ENCODE results near the gene STXBP4.

DNA sequence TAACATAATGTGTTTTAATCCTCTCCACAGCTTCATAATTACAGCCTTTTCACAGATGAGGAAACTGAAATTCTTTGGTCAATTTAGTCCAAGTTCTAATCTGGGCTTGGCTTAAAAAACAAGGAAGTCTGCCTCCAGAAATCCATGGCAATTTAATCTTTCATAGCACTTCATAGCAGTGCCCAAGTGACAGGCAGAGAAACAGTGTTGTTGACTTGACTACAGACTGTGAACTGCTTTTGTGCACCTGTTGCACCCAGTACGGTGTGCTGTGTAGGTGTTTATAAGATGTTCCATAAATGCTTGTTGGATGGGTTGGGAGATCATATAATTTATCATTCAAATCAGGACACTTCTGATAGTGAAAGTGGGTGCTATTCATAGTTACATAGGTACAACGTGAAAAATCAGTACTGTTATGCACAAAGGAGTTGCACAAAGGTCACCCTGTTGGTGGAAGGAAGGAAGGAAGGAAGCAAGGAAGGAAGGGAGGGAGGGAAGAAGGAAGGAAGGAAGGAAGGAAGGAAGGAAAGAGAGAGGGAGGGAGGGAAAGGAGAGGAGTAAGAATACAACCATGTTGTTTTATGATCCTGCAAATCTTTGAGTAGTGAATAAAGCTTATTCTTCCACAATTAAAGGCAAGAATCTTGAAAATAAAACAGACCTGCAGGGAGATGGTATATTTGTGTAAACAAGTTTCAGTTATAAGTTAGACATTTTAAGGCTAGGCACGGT, 239.7 kb downstream of the STXBP4 start:
- TF ChIP-seq, protein P1, sequence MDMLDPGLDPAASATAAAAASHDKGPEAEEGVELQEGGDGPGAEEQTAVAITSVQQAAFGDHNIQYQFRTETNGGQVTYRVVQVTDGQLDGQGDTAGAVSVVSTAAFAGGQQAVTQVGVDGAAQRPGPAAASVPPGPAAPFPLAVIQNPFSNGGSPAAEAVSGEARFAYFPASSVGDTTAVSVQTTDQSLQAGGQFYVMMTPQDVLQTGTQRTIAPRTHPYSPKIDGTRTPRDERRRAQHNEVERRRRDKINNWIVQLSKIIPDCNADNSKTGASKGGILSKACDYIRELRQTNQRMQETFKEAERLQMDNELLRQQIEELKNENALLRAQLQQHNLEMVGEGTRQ (CRISPR knock-in tag; IDR thresholded peaks at IDR 0.05) = no peak
- TF ChIP-seq, protein P2, sequence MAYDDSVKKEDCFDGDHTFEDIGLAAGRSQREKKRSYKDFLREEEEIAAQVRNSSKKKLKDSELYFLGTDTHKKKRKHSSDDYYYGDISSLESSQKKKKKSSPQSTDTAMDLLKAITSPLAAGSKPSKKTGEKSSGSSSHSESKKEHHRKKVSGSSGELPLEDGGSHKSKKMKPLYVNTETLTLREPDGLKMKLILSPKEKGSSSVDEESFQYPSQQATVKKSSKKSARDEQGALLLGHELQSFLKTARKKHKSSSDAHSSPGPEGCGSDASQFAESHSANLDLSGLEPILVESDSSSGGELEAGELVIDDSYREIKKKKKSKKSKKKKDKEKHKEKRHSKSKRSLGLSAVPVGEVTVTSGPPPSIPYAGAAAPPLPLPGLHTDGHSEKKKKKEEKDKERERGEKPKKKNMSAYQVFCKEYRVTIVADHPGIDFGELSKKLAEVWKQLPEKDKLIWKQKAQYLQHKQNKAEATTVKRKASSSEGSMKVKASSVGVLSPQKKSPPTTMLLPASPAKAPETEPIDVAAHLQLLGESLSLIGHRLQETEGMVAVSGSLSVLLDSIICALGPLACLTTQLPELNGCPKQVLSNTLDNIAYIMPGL (CRISPR knock-in tag; IDR thresholded peaks at IDR 0.05) = no peak
- TF ChIP-seq, protein P3, sequence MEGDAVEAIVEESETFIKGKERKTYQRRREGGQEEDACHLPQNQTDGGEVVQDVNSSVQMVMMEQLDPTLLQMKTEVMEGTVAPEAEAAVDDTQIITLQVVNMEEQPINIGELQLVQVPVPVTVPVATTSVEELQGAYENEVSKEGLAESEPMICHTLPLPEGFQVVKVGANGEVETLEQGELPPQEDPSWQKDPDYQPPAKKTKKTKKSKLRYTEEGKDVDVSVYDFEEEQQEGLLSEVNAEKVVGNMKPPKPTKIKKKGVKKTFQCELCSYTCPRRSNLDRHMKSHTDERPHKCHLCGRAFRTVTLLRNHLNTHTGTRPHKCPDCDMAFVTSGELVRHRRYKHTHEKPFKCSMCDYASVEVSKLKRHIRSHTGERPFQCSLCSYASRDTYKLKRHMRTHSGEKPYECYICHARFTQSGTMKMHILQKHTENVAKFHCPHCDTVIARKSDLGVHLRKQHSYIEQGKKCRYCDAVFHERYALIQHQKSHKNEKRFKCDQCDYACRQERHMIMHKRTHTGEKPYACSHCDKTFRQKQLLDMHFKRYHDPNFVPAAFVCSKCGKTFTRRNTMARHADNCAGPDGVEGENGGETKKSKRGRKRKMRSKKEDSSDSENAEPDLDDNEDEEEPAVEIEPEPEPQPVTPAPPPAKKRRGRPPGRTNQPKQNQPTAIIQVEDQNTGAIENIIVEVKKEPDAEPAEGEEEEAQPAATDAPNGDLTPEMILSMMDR (IDR thresholded peaks at IDR 0.05) = no peak
- TF ChIP-seq, protein P4, sequence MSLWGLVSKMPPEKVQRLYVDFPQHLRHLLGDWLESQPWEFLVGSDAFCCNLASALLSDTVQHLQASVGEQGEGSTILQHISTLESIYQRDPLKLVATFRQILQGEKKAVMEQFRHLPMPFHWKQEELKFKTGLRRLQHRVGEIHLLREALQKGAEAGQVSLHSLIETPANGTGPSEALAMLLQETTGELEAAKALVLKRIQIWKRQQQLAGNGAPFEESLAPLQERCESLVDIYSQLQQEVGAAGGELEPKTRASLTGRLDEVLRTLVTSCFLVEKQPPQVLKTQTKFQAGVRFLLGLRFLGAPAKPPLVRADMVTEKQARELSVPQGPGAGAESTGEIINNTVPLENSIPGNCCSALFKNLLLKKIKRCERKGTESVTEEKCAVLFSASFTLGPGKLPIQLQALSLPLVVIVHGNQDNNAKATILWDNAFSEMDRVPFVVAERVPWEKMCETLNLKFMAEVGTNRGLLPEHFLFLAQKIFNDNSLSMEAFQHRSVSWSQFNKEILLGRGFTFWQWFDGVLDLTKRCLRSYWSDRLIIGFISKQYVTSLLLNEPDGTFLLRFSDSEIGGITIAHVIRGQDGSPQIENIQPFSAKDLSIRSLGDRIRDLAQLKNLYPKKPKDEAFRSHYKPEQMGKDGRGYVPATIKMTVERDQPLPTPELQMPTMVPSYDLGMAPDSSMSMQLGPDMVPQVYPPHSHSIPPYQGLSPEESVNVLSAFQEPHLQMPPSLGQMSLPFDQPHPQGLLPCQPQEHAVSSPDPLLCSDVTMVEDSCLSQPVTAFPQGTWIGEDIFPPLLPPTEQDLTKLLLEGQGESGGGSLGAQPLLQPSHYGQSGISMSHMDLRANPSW (CRISPR knock-in tag; conservative IDR thresholded peaks at IDR 0.05; ENCODE audit: low read depth) = no peak
- TF ChIP-seq CBFB (CRISPR knock-in tag; IDR thresholded peaks at IDR 0.05; ENCODE audit: low read depth) = no peak
- TF ChIP-seq, protein P5, sequence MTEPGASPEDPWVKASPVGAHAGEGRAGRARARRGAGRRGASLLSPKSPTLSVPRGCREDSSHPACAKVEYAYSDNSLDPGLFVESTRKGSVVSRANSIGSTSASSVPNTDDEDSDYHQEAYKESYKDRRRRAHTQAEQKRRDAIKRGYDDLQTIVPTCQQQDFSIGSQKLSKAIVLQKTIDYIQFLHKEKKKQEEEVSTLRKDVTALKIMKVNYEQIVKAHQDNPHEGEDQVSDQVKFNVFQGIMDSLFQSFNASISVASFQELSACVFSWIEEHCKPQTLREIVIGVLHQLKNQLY (CRISPR knock-in tag; IDR thresholded peaks at IDR 0.05) = no peak
- no peak for TF ChIP-seq NFATC4 (CRISPR knock-in tag; IDR thresholded peaks at IDR 0.05)
- TF ChIP-seq, protein P6, sequence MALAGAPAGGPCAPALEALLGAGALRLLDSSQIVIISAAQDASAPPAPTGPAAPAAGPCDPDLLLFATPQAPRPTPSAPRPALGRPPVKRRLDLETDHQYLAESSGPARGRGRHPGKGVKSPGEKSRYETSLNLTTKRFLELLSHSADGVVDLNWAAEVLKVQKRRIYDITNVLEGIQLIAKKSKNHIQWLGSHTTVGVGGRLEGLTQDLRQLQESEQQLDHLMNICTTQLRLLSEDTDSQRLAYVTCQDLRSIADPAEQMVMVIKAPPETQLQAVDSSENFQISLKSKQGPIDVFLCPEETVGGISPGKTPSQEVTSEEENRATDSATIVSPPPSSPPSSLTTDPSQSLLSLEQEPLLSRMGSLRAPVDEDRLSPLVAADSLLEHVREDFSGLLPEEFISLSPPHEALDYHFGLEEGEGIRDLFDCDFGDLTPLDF (CRISPR knock-in tag; IDR thresholded peaks at IDR 0.05) = no peak
- TF ChIP-seq, protein P7, sequence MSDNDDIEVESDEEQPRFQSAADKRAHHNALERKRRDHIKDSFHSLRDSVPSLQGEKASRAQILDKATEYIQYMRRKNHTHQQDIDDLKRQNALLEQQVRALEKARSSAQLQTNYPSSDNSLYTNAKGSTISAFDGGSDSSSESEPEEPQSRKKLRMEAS (CRISPR knock-in tag; IDR thresholded peaks at IDR 0.05) = no peak
- TF ChIP-seq, protein P8, sequence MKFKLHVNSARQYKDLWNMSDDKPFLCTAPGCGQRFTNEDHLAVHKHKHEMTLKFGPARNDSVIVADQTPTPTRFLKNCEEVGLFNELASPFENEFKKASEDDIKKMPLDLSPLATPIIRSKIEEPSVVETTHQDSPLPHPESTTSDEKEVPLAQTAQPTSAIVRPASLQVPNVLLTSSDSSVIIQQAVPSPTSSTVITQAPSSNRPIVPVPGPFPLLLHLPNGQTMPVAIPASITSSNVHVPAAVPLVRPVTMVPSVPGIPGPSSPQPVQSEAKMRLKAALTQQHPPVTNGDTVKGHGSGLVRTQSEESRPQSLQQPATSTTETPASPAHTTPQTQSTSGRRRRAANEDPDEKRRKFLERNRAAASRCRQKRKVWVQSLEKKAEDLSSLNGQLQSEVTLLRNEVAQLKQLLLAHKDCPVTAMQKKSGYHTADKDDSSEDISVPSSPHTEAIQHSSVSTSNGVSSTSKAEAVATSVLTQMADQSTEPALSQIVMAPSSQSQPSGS (CRISPR knock-in tag; IDR thresholded peaks at IDR 0.05; ENCODE audit: borderline replicate concordance, low read depth) = no peak

Measured in WTC11 (cell line).